GM18951 (cell line): Measurements from ENCODE around the gene SPOCK3.

ENCODE experiments used
- POLR2A ChIP-seq: IDR thresholded peaks from 4 replicates; pipeline ENCODE4 v1.6.1; 2011; ENCODE audit warnings: mild to moderate bottlenecking; ENCODE audit not compliant: insufficient read length, insufficient read depth; ENCODE audit errors: extremely low read depth
- in situ Hi-C: fragments of 300-500 bp; cut with MboI; formaldehyde crosslinking; loops from one replicate; pipeline ENCODE4 v1.12.0; 2022; ENCODE audit warnings: low sequenced_read_pairs, mixed read lengths, inconsistent platforms; ENCODE audit not compliant: unreplicated experiment

Gene SPOCK3

GRCh38 chr4:167049257-167049656 lies 185.0 kb downstream of the SPOCK3 start:
- in situ Hi-C loops, result no loop called here
- TF ChIP-seq POLR2A, result no peak

- in situ Hi-C loops, result no loop called here
- no peak for TF ChIP-seq POLR2A
Observed at GRCh38 chr4:167041524-167041923, 192.8 kb downstream of the SPOCK3 start.

- no peak for TF ChIP-seq POLR2A
- in situ Hi-C loops, result no loop called here
Observed at GRCh38 chr4:167035390-167035789, 198.9 kb downstream of the SPOCK3 start.

- in situ Hi-C loops, result no loop called here
- TF ChIP-seq POLR2A, result no peak
Observed at GRCh38 chr4:167034983-167035382, 199.3 kb downstream of the SPOCK3 start.

GRCh38 chr4:167032871-167033270 lies 201.4 kb downstream of the SPOCK3 start:
- in situ Hi-C loops, result no loop called here
- TF ChIP-seq POLR2A, result no peak

- no peak for TF ChIP-seq POLR2A
- in situ Hi-C loops, result no loop called here
Observed at GRCh38 chr4:167031534-167032156, 202.6 kb downstream of the SPOCK3 start.

- no peak for TF ChIP-seq POLR2A
- in situ Hi-C loops, result no loop called here
Observed at GRCh38 chr4:167028976-167029375, 205.3 kb downstream of the SPOCK3 start.

- in situ Hi-C loops, result no loop called here
- no peak for TF ChIP-seq POLR2A
Observed at GRCh38 chr4:167025670-167026069, 208.6 kb downstream of the SPOCK3 start.

GRCh38 chr4:167023364-167023925 lies 210.8 kb downstream of the SPOCK3 start:
- in situ Hi-C loops, result no loop called here
- no peak for TF ChIP-seq POLR2A

GRCh38 chr4:167021545-167022155 lies 212.6 kb downstream of the SPOCK3 start:
- in situ Hi-C loops, result no loop called here
- TF ChIP-seq POLR2A, result no peak

GRCh38 chr4:167020410-167020809 lies 213.9 kb downstream of the SPOCK3 start:
- in situ Hi-C loops, result no loop called here
- TF ChIP-seq POLR2A, result no peak

GRCh38 chr4:167014944-167015343 lies 219.3 kb downstream of the SPOCK3 start:
- no peak for TF ChIP-seq POLR2A
- in situ Hi-C loops, result loop anchor here (10.0 kb wide), 1 partner anchor 1050 kb away; no protein-coding TSS in a partner anchor

GRCh38 chr4:167003326-167003725 lies 231.0 kb downstream of the SPOCK3 start:
- no peak for TF ChIP-seq POLR2A
- in situ Hi-C loops, result no loop called here
